CD4-positive, alpha-beta T cell treated with Interleukin-15 for 1 hour (primary cell): ENCODE measurements around the gene TVP23C.

Experiments
- DNase-seq: peaks from one replicate; pipeline ENCODE4 v3.0.0-alpha.2; 2020

Gene TVP23C

DNA sequence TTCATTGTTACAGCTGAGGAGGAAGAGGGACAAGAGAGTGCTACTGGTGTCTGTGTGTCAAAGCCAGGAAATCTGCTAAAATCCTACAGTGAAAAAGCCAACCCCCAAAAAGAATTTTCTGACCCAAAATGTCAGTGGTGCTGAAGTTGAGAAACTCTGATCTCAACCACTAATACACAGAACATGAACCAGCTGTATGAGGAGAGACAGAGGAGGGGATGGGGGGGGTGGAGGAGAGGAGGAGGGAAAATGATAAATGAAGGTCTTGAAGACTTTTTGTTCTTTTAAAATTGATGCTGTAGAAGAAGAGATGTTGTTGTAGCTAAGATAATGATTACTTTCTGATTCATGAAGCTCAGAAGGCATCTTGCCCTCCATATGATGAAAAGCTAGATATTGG lies 68.5 kb downstream of the TVP23C start:
- DNase-seq, result no peak

- no peak for DNase-seq
Measured at GRCh38 chr17:15493693-15494035, 69.6 kb downstream of the TVP23C start.

GRCh38 chr17:15492791-15493692 lies 70.2 kb downstream of the TVP23C start:
- no peak for DNase-seq

DNA sequence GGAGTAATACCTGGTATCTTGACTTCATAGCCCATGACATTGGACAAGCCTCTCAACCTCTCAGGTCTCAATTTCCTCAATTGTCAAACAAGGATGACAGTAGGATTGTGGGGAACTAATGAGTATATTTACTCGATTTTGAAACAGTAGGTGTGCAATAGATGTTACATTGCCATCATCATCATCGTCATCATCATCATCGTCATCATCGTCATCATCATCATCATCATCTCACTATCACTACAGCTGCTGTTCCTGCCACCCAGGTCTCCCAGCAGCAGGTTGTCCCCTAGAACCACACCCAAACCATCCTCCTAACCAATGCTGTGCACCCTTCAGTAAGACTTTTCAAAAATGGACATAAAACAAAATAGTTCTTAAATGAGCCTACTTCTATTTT lies 71.1 kb downstream of the TVP23C start:
- DNase-seq, result no peak

- DNase-seq, result no peak
Measured at GRCh38 chr17:15490634-15491261, 72.5 kb downstream of the TVP23C start.

- no peak for DNase-seq
Measured at GRCh38 chr17:15488557-15488956, 74.7 kb downstream of the TVP23C start.

DNA sequence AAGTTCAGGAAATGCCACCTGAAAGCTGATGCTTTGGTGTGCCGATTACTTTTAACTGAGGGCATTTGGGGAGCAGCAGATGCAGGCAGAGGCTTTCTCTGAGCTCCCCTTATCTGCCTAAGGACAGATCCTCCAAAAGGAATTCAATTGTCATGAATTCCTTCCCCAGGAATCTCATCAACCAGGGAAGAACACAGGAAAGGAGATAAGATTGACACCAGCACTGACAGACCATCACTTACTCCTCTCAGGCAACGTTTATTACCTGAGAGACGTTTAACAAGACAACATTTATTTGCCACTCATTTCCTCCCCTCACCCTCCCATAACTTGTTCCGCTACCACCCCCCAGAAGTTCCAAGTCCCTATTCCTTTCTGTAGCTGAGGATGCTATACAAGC lies 78.2 kb downstream of the TVP23C start:
- DNase-seq, result no peak

DNA sequence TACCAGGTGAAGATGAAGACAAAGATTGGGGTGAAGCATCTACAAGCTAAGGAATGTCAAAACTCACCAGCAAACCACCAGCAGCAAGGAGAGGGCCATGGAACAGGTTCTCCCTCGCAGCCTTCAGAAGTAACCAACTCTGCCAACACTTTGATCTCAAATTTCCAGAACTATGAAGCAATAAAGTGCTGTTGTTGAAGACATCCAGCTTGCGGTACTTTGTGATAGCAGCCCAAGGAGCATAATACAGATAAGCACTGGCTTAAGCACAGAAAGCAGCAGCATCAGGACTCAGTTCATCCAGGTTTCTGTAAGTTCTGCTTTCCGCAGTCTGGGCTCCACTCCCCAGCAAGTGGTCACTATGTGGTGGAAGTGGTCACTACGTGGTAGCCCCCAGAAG lies 79.9 kb downstream of the TVP23C start:
- no peak for DNase-seq

DNA sequence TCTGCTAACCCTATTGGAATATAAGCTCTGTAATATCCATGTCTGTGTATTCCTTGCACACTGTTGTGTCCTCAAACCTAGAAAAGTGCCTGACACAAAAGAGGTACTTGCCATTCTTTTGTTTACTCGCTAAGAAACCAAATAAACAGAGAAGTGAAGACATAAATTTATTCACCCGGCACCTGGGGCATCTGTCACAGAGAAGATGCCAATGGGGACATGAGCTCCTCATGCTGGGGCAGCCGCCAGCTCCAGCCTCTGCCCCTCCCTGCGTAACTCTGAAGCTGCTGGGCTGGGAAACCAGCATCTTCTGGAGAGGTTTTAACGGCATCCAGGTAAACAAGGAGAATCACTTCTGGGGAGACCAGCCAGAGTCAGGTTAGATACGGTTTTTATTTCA lies 80.8 kb downstream of the TVP23C start:
- no peak for DNase-seq

- no peak for DNase-seq
Measured at GRCh38 chr17:15481481-15481880, 81.8 kb downstream of the TVP23C start.

GRCh38 chr17:15480204-15480603 lies 83.1 kb downstream of the TVP23C start:
- DNase-seq, result no peak

DNA sequence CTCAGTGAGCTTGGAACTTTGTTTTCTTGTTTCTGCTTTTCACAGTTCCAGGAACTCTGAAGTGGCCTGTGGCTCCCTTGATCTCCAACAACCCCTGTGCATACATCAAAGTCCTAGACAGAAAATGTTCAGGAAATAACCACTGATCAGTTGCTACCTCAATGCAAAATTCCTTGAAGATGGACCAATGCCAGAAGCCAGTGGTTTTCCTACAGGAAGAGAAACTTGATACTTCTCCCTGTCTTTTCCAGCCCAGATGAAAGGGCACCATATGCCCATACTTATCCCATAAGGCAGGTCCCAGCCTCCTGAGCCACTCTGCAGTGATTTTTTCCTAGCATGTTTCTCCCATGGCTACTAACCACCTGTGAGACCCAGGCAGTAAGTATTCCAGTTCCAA lies 83.6 kb downstream of the TVP23C start:
- DNase-seq, result no peak

DNA sequence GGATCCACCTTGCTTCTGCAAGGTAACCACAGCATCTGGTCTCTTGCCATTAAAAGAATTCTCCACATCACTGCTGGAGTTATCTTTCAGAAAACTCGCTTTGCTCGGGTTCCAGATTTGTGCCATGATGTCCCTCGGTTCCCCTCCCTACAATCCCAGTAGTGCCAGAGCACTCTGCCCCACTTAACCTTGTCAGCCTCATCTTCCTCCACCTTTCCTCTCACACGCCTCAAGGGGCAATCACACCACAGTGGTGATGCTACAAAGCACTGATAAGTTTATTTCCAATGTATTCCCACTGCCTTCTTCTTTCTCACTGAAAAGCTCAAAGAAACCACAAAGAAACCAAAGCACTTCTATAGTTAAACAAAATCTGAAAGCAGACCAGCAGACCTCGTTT lies 84.4 kb downstream of the TVP23C start:
- DNase-seq, result no peak

GRCh38 chr17:15475631-15476354 lies 87.5 kb downstream of the TVP23C start:
- DNase-seq, result no peak

GRCh38 chr17:15472891-15473290 lies 90.4 kb downstream of the TVP23C start:
- no peak for DNase-seq

DNA sequence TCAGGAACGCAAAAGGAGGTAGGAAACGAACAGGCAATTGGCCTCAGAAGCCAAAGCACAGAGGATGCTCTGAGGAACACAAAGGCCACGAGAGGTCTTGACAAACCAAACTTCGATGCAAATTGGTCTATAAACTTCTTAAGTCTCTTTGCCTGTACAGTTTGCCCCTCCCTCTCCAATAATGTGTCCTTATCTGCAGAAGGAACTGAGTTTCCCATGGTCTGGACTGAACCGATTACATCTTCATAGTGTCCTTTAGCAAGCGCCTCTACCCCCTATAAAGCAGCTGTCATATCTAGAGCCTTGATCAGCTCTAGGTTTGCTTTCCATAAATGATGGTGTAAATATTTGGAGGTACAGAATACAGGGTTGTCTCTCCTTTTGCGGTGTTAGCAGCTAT lies 92.7 kb downstream of the TVP23C start:
- no peak for DNase-seq

DNA sequence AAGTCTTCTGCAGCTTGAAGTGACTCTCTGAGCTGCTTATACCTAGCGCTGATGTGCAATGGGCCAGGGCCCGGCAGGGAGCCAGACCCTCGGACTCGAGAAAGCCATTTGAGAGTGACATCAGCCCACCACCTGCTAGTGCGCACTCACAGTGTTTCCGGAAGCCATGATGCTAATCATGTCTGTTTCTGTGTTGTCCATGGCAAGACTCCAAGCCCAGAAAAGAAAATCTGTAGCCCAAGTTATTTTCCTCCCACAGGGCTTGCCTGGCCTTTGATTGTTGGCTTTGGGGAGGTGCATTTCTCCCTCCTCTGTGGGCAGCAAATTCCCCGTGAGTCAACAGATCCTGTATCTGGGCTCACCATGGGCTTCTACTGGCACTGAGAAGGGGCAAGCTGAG lies 94.0 kb downstream of the TVP23C start:
- no peak for DNase-seq

GRCh38 chr17:15468126-15468525 lies 95.2 kb downstream of the TVP23C start:
- no peak for DNase-seq

GRCh38 chr17:15467592-15467991 lies 95.7 kb downstream of the TVP23C start, which contains the start of gene CDRT4:
TSS of gene CDRT4 (minus strand) at chr17:15467621. CDS start at chr17:15440238, 27,383 bp downstream.
- no peak for DNase-seq

DNA sequence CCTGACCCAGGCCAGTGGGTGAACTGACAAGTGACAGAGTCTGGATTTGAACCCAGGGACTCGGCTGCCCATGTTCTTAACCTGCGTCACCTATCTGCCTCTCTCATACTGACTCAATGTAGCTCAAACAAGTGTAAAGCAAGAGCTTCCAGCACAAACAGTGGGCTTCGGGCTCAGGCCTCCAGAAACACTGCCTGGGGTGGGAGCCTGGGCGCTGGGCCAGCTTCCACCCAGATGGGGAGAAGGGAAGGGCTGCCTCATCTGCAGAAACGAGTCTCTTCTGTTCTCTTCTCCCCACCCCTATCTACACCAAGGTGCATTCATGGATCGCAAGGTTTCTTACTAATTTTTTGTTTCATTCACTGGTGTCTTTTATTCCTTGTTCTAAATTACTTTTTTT lies 97.2 kb downstream of the TVP23C start:
- no peak for DNase-seq

DNA sequence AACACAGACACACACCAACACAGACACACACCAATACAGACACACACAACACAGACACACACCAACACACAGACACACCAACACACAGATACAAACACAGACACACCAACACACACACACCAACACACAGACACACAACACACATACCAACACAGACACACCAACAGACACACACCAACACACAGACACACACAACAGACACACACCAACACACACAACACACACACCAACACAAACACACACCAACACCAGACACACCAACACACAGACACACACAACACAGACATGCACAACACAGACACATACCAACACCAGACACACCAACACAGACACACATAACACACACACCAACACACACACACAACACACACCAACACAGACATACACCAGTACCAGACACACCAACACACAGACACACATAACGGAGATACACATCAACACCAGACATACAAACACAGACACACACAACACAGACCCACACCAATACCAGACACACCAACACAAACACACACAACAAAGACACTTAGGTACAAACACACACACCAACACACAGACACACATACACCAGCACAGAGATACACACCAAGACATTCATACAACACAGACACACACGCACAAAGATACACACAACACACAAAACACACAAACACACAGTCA lies 98.1 kb downstream of the TVP23C start:
- DNase-seq, result no peak

GRCh38 chr17:15464231-15464985 lies 98.9 kb downstream of the TVP23C start:
- DNase-seq, result no peak
